Subcutaneous adipose tissue (tissue), 4 donors: ENCODE measurements around the gene LRRC1. TPM values are rescaled to one million over a fixed set of nuclear protein-coding genes. Genes with fewer than 3 reads are reported as not detected.

ENCODE experiments used
- CTCF ChIP-seq: fragments of 450-650 bp; IDR thresholded peaks from one replicate; pipeline ENCODE4 v1.5.1; 2016; ENCODE audit warnings: low read depth, mild to moderate bottlenecking, control low read depth, antibody characterized with exemption, moderate library complexity
- total RNA-seq, 4 donors: library from RNA; depleted of rRNA; stranded (reverse); fragments of >200 nt; gene quantifications; one replicate each; pipeline ENCODE4 v1.1.0, GENCODE V29; 2016

Gene LRRC1
- total RNA-seq, 4 donors from 2014 or later: 10.5 to 28.3 (median 18.0) TPM

GRCh38 chr6:53852805-53853204, 58.0 kb downstream of the LRRC1 start:
- TF ChIP-seq CTCF: no peak

GRCh38 chr6:53854843-53855567, 60.2 kb downstream of the LRRC1 start:
- TF ChIP-seq CTCF: no peak

GRCh38 chr6:53855940-53856339, 61.1 kb downstream of the LRRC1 start:
- TF ChIP-seq CTCF: no peak

DNA sequence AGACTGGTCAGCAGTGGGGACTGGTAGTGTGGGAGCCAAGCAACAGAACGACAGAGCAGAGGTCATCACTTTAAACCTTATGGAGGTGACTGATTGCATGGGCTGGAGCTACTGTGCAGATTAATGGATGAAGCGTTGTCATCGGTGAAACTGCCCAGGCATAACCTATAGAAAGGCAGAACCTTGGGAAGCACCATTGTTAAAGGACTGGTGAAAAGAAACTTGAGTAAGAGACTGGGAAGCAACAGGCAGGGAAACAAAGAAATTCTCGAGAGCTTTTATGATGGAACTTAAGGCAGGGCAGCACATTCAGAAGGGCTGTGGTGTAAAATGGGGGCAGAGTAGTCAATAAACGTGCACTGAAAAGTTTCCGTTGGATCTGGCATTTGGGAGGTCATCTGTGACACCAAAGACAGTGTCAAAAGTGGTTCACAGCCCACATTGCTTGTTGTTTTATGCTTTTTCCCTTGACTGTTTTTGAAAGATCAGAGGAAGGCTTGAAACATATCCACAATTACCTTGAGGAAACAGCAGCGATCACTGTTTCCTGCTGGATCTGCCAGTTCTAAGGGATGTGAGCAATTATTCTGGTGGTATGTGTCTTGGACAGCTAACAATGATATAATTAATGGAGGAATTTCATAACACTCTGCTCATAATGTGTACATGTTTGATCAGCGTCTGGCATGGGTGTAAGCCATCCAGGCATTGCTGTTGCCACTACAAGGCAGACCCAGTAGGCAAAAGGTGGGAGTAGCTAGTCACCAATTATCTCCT, 62.7 kb downstream of the LRRC1 start:
- TF ChIP-seq CTCF: no peak

GRCh38 chr6:53858196-53858595, 63.4 kb downstream of the LRRC1 start:
- TF ChIP-seq CTCF: no peak

DNA sequence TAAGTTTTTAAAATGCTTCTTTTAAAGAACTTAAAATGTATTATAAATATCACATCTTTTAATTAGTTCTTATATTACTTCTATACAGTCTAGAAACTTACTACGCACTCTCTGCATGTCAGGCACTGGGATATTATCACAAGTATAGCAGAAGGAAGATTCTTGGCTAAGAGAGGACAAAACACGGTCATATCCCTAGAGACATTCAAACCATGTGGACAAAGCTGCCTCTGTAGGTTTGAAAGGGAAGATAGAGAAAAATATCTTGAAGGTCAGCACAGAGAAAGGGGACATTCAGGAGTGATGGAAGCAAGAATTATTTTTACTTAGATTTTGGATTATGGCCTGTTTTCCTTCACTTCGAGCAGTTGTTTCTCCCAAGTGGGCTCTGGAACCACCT, 64.1 kb downstream of the LRRC1 start:
- TF ChIP-seq CTCF: no peak

DNA sequence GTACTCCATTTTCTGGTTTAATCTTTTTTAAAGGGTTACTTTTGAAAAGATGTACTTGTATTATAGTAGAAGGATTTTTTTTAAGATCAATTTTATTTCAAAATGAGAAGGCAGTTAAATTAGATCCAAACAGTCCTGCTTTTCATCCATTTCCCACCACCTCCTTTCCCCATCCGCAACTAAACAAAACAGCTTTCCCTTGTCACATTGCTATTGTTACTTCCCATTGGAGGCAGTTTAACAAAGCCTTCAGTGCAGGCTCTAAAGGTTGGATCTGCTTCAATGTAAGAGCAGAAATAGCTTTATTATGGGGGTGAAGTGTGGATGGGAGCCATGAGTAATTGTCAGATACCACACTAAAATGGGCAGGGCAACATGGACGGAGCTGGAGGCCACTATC, 65.7 kb downstream of the LRRC1 start:
- TF ChIP-seq CTCF: no peak
